GM19328 (cell line): ENCODE measurements around the gene RAB3GAP2.
"Not testable (repeated sequence)": the region's sequence is repeated elsewhere in the genome, so short reads cannot be mapped to it uniquely, and the experiment has no call there.

ENCODE experiments used
- ATAC-seq: cut with Tn5 transposase; IDR thresholded peaks from one replicate; pipeline ENCODE4 v1.9.1; 2021; ENCODE audit warnings: mild to moderate bottlenecking, moderate library complexity; ENCODE audit not compliant: unreplicated experiment

RAB3GAP2 gene

GRCh38 chr1:220272047-220272840, at the start of gene RAB3GAP2:
Gene RAB3GAP2 (minus strand): TSS chr1:220272453. CDS start chr1:220272337, 116 bp downstream.
- peak; percentile 98 for ATAC-seq

DNA sequence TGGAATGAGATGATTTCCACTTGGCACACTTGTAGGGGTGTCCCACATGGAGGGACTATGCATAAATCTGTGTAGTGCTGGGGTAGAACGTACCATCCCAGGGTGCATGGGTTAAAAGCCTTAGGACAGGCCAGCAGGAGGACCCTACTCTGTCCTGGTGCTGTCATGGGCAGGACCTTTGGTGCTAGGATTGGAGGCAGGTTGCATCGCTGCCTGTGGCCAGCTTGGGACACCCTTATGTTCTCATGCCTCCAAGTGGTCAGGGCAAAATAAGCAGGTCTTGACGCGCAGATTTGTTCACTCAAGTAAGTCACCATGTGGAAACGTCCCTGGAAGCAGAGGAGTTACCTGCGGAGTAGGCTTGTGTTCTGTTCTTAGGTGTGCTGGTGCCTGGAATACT, 49.5 kb upstream of the RAB3GAP2 start:
- ATAC-seq: no peak

- ATAC-seq: no peak
These were observed 48.5 kb upstream of the RAB3GAP2 start for GRCh38 chr1:220320709-220321108.

GRCh38 chr1:220318673-220319072, 46.4 kb upstream of the RAB3GAP2 start:
- ATAC-seq: no peak

DNA sequence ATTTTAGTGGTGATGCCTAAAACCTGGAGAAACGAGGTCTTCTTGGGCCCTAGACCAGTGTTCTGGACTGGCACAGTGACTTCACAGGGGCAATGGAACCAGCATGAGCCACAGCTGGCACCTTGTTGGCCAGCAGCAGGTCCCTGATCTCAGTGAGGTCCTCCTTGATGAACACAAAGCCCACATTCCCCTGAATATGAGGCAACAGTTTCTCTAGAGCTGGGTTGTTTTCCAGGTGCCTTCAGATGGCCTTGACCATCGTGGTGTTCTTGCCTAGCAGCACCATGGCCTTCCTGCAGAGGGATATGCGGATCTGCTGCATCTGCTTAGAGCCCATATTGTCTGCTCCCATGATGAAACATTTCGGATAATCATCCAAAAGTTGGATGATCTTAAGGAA, 44.9 kb upstream of the RAB3GAP2 start:
- no peak for ATAC-seq

- ATAC-seq: no peak
These were observed 44.1 kb upstream of the RAB3GAP2 start for GRCh38 chr1:220316305-220316704.

GRCh38 chr1:220315070-220315839, 43.0 kb upstream of the RAB3GAP2 start:
- no peak for ATAC-seq

DNA sequence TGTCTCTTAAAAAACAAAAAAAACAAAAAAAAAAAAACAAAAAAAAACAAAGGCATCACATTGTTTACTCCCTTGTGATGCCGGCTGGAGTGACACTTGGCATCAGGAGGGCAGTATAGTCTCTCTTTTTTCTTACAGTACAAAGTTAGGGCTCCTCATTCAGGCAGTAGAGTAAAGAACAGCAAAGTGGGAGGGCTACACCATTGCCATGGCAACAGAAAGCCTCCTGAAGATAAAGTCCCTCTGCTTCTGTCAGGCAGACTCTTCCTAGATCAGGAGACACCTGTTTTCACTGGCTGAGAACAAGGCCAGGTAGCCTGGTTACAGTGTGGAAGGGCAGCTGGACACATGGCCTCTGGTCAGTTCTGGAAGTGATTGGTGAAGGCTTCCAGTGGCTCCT, 41.3 kb upstream of the RAB3GAP2 start:
- no peak for ATAC-seq

DNA sequence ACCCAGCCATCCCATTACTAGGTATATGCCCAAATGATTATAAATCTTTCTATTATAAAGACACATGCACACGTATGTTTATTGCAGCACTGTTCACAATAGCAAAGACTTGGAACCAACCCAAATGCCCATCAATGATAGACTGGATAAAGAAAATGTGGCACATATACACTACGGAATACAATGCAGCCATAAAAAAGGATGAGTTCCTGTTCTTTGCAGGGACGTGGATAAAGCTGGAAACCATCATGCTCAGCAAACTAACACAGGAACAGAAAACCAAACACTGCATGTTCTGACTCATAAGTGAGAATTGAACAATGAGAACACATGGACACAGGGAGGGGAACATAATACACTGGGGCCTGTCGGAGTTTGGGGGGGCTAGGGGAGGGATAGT, 37.9 kb upstream of the RAB3GAP2 start:
- ATAC-seq: not testable (repeated sequence)

- no peak for ATAC-seq
These were observed 35.4 kb upstream of the RAB3GAP2 start for GRCh38 chr1:220307607-220308006.

DNA sequence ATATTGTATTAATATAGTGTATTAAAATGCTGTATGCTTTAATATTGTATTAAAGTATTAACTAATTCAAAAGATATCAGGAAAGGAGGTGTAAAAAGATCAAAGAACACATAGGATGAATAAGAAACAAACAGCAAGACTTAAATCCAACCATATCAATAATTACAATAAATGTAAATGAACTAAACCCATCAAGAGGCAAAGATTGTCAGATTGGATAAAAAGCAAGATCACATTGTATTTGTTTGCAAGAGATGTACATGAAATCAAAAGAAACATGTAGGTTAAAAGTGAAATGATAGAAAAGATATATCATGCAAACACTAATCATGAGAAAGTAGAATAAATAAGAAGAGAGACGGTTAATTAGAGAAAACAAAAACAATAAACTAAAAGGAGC, 34.1 kb upstream of the RAB3GAP2 start:
- ATAC-seq: no peak

GRCh38 chr1:220303871-220304270, 31.6 kb upstream of the RAB3GAP2 start:
- ATAC-seq: no peak

DNA sequence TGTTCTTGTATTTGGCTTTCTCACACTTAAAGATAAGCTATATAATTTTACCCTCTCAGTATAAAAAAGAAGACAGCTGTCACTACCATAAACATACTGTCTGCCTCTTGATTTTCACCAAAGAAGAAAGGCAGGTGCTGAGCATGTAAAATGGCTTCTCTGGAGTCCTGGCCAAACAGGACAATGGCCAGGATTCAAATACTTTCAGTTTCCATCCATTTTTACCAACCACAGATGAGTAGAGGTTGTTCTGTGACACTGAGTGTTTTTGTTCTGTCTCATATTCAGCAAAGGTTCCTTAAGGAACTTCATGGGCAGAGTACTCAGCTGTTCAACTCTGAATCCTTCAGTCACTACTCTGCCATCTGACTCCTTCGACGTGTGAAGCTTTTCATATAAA, 29.4 kb upstream of the RAB3GAP2 start:
- ATAC-seq: no peak

DNA sequence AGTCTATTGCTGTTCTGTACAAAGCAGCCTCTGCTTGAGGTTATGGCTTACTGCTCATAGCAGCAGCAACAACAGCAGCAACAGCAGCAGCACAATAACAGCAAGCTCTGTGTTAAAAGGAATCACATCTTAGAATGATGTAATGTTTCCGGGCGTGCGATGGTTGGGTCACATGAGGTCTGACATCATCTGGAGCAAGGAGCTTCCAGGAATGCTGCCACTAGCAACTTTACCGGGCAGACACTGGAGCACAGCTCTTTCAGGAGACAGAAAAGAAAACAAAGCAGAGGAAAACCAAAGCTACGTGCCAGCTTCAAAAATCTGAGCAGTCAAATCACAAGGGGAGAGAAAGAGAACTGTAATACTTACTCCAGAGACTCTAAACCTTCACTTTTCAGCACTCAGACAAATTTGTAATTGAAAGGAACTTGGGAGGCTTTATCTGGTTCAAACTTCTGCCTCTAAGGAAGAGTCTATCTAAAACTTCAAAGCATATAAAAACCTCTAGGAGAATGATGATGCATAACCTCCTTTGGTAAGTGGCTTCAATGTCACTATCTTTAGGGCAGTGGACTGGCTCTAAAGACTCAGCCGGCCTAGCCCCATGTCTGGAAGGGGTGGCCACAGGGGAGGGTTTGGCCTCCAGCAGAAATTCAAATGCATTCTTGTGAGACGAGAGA, 28.3 kb upstream of the RAB3GAP2 start:
- no peak for ATAC-seq

DNA sequence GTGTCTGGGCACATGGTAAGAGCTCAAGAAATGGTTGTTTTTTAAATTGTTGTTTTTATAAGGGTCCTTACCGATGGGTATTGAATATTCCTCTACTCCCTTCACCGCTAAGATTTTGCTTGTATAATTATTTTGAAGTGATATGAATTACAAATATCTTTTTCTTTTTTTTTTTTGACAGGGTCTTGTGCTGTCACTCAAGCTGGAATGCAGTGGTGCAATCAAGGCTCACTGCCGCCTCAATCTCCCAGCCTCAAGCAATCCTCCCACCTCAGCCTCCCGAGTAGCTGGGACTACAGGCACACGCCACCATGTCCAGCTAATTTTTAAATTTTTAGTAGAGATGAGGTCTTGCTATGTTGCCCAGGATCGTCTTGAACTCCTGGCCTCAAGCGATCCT, 27.1 kb upstream of the RAB3GAP2 start:
- no peak for ATAC-seq

DNA sequence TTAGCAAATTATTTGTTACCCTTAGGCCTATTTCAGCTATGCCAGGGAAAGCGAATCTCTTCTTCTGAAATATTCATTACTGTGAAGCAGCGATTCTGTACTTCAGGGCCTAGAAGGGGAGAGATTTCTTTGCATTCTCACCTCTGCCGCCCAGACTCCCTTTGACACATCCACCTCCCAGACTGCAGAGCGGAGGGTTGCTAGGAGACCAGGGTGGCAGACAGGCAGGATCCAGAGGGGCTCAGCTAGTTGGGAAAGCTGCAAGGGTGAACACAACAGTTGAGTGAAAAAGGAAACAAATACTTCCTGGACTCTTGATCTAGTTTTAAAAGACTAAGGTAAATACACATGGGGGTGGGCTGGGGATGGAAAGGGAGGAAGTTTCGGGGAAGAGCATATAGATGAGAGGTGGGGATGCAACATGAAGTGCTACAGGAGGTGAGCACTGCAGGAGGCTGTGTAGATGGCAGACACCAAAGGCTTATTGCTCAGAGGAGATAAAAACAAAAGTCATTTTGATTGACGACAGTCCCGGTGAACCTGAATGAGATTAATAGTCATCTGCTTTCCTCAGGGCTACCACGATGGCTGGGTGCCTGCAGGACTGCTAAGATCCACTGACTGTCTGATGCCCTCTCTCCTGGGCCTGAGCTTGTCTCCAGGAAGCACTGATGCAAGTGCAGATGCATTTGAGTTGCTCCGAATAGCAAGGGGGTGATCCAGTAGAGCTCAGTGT, 26.4 kb upstream of the RAB3GAP2 start:
- ATAC-seq: no peak

DNA sequence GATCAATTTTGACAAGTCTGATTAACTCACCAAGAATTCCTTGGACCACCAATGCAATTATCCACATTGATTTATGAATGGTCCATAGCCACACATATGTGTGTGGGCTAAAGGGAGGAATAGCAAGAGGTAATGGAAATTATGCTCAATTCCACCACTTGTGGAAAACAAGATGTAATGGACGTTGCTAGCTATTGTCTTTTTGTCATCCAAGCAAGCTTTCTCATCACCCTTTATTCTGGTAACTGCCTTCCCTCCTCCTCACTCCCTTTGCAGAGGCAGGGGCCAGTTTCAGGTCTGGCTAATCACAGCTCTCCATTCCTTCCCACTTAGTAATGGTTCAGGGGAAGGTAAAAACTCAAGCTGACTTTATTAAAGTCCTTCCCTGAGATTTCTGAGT, 24.7 kb upstream of the RAB3GAP2 start:
- ATAC-seq: no peak

DNA sequence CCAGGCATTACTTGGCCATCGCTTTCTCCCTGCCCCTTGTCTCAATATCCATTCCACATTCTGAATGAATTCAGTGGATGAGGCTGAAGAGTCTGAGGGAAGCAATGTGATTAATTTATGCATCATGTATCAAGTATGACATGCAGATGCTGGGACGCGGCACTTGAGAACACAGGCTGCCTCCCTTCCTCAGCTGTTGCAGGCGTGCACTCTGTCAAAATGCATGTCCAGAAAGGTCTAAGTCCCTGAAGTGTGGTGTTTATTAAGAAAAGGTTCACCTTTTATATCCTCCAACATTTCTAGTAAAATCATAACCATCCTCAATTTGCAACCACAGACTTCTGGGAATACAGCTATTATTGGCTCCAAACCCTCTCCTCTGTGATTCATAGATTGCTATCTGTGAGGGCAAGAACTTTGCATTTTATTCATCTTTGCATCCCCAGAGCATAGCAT, 22.6 kb upstream of the RAB3GAP2 start:
- ATAC-seq: no peak

DNA sequence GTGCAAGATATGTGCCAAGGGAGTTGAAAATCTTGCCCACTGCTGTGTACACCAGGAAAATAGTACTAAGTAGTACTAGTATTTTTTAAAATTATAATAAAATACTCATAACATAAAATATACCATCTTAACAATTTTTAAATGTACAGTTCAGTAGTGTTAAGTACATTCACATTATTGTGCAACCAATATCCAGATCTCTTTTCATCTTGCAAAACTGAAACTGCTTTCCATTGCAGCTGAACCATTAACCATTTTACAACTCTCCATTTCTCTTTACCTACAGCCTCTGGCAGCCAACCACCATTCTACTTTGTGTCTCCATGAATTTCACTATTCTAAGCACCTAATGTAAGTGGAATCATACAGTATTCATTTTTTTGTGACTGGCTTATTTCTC, 19.3 kb upstream of the RAB3GAP2 start:
- no peak for ATAC-seq

- ATAC-seq: no peak
These were observed 18.0 kb upstream of the RAB3GAP2 start for GRCh38 chr1:220290140-220290761.
